NCI-H82 treated with DMSO at 0.1 percent for 48 hours (cell line): ENCODE results near the gene AHNAK2.
"Not testable (repeated sequence)": the region's sequence is repeated elsewhere in the genome, so short reads cannot be mapped to it uniquely, and the experiment has no call there.

Experiments used
- DNase-seq: peaks from one replicate; lab custom pipeline; 2025; ENCODE audit not compliant: unreplicated experiment; lab: John Stamatoyannopoulos, UW

Gene AHNAK2

DNA sequence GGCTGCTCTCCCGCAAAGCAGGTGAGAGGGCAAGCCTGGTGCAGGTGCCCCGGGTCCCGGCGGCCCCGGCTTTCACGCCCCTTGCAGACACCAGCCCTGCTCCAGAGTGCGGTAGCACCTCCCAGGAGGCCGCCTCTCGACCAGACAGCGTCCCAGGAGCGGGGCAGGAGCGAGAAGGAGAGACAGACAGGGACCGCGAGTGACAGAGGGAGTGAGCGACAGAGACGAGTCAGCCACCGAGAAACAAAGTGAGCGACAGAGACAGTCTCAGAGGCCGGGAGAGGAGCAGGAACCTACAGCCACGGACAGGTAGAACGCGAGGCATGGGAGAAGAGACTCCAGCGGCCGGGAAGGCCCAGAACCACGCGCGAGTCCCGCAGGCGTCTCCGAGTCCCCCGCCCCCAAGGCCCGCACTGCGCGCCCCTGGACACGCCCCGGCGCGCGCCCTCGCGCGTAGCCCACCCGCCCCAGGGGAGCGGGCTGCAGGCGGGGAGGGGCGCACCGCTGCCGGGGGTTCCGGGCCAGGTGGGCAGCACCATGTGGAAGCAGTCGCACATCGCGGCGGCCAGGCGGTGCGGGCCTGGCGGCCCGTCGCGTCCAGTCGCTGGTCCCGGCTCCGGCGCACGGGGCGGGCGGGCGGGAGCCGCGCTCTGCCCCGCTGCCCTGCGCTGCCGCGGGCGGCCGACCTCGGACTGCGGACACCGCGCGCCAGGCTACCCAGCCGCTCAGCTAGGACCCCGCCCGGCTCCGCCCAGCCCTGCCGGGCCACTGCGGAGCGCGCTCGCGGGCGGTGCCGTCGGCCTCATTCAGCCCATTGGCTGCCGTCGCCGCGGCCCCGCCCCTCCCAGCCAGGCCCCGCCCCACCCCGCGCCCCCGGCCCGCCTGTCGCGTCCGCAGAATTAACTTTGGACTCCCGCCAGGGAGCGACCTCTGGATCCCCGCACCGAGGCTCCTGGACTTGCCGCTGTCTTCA lies at the start of gene AHNAK2:
Gene AHNAK2 (minus strand): TSS at position 694 of the 973 bp plus-strand sequence. CDS start 137 bp downstream, at position 557.
- DNase-seq, result peak; percentile 57

DNA sequence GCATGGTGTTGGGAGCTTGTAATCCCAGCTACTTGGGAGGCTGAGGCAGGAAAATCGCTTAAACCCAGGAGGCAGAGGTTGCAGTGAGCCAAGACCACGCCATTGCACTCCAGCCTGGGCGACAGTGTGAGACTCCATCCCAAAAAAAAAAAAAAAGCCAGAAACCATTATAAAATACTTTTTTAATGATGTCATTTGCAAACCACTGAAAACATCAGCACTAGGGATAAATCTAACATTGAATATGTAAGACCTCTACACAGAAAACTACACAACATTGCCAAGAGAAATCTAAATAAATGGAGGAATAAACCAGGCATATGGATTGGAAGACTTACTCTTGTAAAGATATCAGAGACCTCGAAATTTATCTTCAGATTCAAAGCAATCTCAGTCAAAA lies 49.5 kb upstream of the AHNAK2 start:
- DNase-seq, result not testable (repeated sequence)

DNA sequence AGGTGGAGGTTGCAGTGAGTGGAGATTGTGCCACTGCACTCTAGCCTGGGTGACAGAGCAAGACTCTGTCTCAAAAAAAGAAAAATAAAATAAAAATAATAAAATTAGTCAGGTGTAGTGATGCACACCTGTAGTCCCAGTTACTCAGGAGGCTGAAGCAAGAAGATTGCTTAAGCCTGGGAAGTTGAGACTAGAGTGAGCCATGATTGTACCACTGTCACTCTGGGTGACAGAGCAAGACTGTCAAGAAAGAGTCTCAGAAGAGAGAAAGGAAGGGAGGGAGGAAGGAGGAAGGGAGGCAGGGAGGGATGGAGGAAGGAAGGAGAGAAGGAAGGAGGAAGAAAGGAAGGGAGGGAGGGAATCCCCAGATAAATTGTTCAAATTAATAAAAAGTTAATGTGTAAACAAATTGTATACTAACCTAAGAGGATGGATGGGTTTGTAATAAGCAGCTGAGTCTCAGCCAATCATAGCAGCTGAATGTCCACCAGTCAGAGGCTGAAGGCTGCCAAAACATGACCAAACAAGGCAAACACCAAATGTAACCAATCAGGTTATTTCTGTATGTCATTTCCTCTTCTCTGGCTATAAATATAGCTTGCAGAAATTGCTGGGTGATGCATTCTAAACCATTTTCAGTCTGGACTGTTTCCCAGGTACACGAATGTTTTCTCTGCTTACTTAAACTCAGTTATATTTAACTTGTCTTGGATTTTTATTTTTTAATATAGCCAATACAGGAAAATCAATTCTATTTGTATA lies 48.8 kb upstream of the AHNAK2 start:
- no peak for DNase-seq

DNA sequence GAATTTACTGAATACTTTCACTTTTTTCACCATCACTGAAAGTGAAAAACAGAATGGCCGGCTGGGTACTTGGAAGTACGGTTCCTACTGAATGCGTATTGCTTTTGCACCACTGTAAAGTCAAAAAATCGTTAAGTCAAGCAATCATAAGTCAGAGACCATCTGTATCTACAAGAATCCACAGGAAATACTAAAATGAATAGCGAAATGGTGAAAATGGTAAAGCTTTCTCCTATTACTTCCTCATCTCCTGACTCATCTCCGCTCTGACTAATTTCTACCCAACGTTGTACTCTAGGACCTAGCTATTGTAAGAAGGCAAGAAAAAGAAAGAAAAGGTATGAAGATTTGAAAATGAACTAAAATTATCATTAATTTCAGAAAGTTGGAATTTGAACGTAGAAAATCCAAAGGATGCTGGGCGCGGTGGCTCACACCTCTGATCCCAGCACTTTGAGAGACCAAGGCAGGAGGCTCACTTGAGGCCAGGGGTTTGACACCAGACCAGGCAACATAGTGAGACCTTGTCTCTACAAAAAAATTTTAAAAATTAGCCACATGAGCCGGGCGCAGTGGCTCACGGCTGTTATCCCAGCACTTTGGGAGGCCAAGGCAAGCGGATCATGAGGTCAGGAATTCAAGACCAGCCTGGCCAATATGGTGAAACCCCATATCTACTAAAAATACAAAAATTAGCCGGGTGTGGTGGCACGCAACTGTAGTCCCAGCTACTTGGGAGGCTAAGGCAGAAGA lies 48.0 kb upstream of the AHNAK2 start:
- no peak for DNase-seq

DNA sequence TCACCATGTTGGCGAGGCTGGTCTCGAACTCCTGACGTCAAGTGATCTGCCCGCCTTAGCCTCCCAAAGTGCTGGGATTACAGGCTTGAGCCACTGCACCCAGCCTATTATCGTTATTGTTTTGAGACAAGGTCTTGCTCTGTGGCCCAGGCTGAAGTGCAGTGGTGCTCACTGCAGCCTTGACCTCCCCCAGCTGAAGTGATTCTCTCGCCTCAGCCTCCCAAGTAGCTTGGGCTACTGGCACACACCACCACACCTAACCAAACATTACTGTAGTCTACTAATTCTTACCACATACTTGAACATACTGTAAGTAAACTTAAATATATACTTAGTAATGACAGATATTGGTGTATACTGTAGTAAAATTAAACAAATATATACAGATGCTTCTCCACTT lies 47.3 kb upstream of the AHNAK2 start:
- no peak for DNase-seq

DNA sequence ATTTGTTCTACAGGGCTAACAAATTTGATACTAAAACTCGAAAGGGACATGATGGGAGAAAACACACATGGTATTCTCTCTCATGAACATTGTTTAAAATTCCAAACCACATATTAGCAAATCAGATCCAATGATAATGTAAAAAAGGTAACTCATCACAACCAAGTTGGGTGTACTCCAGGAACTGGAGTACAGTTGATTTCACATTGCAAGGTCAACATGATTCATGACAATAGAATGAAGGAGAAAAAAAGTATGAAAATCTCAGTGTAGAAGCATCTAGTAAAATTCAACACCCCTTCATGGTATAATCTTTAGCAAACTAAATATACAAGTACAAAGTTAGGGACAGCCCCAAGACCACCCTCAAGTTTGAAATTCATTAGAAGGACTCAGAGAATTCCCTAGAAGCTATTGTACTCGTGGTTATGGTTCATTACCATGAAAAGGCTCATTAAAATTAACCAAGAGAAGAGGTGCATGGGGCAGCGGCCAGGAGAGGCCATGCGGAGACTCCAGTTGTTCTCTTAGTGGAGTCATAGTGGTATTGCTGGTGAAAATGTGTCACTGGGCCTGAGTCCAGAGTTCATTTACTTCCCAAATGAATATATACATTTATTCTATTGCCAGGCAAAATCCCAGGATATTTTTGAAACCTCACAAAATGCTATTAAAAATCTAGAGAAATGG lies 45.8 kb upstream of the AHNAK2 start:
- DNase-seq, result no peak

DNA sequence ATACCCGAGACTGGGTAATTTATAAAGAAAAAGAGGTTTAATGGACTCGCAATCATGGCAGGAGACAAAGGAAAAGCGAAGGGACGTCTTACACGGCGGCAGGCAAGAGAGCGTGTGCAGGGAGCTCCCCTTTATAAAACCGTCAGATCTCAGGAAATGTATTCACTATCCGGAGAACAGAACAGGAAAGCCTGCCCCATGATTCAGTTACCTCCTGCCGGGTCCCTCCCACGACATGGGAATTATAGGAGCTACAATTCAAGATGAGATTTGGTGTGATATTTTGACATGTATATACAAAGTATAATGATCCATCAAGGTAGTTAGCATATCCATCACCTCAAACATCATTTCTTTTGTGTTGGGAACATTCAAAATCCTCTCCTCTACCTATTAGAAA lies 45.0 kb upstream of the AHNAK2 start:
- no peak for DNase-seq

DNA sequence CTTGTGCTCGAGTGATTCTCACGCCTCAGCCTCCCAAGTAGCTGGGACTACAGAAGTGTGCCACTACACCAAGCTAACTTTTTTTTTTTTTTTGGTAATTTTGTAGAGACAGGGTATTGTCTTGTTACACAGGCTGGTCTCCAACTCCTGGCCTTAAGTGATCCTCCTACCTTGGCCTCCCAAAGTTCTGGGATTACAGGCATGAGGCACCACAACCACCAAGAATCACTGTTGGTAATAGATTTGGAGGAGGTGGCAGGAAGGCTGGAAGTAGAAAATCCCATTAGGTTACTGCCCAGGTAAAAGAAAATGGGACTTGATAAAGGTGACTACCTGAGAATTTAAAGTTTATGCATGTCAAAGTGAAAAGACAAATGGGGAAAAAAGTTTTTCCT lies 44.1 kb upstream of the AHNAK2 start:
- no peak for DNase-seq

DNA sequence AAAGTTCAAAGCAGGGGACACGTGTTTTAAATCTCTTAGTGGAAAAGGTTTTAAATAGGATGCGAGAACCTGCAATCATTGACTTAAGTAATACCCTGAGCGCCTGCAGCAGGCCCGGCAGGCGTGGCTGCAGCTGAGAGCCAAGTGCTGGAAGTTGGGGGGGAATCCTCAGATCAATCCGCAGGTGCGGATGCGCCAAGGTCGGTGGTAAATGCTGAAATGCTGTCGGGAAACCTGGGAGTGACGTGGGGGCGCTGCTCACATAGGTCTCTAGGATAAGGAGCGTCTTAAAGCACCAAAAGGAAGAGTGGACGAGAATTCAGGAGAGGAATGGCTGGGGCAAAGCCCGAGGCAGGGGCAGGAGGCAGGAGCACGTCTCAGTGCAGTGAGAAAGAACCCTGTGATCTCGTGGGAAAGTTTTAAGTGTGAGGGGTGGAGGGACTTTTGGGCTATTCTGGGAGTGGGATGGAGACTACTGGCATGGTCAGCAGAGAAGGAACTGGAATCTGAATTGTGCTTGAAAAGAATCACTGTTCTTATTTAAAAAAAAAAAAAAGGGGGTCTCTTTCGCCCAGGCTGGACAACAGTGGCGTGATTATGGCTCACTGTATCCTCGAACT lies 43.6 kb upstream of the AHNAK2 start:
- peak; percentile 47 for DNase-seq

DNA sequence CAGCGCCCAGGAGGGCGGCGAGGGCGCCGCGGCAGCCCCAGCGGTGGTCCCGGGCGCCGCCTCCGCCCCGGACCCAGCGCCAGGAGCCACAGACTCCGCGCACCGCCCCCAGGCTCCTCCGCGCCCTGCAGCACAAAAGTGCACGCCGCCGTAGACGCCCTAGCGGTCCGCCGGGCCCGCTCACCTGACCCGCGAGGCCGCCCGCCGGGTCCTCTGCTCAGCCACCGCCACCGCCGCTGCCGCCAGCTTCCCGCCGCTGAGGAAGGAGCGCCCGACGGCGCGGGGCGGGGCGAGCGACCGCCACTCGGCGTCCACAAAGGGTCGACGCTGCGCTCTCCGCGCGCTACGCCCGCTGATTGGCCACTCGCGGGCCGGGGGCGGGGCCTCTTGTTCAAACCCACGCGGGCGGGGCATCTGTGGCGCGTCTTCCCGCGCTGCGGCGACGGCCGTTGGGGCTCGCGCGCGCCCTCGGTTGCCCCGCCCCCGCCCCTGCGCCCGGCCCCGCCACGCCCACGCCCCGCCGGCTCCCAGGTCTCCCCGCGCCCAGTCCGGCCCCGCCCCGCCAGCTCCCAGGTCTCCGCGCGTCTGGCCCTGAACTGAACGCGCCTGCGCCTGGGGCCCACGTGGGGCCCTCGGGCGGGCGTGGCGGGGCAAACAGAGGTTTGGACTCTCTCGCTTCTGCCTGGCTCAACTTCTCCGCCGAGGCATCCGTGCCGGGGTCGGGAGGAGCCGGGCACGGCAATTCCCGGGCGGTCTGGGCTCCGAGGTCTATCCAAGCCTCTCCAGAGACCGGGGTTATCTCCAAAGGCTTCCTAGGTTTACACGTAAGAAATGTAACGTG lies 42.9 kb upstream of the AHNAK2 start, which contains the start of gene CDCA4:
Gene CDCA4 (minus strand): TSS at position 269 of the 841 bp plus-strand sequence. CDS start 9,154 bp downstream, outside the sequence.
- DNase-seq, result peak; percentile 93

DNA sequence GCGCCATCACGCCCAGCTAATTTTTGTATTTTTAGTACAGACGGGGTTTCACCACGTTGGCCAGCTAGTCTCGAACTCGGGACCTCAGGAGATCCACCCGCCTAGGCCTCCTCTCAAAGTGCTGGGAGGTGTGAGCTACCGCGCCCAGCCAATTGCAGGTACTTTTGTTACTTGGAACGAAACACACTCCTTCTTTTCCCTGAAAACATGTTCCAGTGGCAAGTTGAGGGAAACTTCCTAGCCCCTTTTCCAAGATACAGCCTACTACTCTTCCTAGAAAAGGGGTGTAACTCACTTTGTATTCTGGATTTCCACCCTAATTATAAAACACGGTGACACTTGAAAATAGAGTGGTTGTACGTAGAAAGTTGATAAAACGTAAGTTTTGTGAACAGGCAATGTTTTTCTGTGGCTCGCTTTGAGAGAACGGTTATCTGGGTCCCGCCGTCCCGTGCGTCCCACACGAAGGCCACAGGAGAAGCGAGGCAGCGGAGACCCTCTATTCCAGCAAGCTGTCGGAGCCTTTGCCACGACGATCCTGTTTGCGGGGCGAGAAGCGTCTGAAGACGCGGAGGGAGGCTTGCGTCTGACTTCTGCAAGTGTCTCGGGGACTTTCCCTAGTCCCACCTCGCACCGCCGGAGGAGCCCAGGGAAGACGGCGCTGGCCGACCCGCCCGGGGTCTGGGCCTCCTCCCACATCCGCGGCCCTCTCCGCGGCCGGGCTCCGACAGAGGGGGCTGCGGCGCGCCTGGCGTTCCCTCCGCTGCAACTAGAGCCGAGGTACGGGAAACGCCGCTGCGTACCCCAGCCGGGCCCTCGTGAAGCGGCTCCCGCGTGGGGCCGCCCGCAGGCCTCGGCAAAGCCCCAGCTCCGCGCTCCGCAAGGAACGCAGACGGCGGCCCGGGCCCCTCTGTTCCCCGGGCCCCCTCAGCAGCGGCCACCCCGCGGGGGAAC lies 42.0 kb upstream of the AHNAK2 start:
- no peak for DNase-seq

DNA sequence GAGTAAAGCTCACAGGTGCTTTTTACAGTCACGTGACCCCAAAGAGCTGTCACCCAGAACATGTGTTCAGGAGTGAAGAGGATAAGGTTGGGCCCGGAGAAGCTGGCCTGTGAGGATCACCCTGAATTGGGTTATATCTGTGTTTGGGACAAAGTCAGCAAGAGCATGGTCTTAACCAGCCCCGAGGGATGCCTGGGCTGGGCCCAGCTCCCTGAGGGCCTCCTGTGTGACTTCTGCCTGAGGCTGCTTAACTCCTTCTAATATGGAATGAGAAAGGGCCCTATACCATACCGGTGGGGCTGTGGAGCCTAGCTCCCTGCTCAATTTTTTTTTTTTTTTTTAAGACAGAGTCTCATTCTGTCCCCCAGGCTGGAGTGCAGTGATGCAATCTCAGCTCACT lies 40.2 kb upstream of the AHNAK2 start:
- DNase-seq, result no peak

DNA sequence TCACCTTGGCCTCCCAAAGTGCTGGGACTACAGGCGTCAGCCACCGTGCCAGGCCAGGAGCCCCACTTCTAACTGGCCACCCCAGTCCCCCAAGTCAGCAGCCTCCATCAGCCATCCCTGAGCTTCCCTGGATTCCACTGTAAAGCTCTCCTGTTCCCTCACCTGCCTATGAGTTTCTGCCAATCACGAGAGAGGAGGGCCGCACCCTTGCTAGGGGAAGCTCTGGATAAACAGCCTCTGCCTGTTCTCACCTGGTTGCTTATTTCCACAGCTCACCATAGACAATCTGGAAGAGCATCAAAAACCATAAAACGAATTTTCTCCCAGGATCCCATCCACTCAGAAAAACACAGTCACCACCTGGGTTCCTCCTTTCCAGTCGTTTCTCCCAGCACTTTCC lies 37.7 kb upstream of the AHNAK2 start:
- DNase-seq, result no peak

DNA sequence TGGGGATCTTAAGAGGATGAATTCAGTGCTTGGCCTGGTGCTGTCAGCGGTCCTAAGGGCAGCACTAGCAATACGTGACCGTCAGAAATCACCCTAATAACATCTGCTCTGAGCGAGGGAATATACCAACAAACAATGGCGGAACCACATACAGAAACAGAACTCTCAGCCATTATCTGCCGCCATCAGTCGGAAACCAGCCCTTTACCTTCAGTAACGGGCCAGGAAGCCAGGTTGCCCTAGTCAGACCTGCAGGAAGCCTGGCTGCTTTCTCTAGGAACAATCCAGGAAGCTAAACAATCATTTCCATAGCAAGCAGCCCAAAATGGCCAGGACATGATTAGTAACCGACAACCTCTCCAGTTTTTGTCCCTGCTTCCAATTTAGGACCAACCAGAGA lies 37.1 kb upstream of the AHNAK2 start:
- no peak for DNase-seq

DNA sequence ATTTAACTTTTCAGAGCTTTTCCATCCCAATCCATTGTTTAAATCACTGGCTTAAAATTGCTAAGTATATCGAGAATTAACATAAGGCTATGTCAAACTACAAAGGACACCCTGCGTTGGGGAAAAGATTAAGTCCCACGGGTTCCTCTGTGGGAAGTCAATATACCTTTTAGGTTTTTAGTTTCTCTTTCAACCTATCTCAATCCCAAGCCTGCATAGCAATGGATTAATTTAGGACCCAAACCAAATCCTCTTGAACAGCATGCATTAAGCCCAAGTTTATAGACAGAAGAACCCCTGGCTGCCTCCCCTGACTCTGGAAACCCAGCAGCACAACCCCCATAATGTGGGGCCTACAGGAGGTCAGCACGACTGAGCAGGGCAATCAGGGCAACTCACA lies 36.5 kb upstream of the AHNAK2 start:
- no peak for DNase-seq

DNA sequence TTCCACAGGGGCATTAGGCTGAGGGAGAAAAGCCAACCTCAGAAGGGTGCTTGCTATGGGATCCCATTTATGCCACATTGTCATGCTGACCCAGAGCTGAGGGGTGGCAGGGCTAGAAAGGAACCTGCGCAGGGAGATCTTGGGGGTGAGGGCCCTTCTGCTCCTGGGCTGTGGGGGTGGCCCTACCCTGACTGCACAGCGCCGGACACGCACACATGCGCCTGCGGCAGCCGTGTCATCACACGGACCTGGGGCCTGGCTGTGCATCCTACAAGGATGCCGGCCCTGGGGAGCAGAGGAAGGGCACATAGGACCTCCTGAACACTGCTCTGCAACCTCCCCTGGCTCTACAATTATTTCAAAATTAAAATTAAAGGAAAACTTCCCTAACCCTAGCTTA lies 35.9 kb upstream of the AHNAK2 start:
- DNase-seq, result no peak

DNA sequence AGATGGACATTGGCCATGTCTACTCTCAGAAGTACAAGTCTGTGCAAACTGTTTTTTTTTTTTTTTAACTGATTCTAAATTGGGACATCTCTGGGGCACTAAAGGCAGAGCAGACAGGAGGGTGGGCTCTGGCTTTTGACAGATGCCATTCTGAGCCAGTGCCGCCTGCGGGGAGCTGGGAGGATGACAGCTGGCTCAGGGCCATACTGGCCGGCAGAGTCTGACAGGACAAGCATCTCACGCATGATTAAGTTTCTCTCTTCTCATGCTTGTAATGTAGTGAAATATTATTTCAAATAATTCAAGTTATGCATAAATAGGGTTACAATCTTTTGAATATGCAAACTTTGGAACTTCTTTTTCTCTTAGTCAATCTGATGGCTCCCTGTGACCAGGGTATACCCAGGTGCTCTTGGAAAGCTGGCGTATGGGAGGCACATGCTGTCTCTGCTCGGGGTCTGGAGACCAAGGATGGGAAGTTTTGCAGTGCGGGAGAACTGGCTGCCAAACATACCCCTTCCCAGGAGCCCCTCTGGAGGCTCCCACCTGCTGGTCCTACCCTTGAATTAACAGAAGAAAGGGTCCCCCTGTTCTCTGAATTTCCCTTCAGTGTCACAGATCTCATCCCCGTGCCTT lies 35.1 kb upstream of the AHNAK2 start:
- DNase-seq, result no peak
